GM18499 (cell line): ENCODE data around the gene EFCAB8.
"Not testable (repeated sequence)": the region's sequence is repeated elsewhere in the genome, so short reads cannot be mapped to it uniquely, and the experiment has no call there.

Experiments
- ATAC-seq: cut with Tn5 transposase; IDR thresholded peaks from one replicate; pipeline ENCODE4 v1.9.1; 2021; ENCODE audit warnings: moderate number of reproducible peaks; ENCODE audit not compliant: insufficient read depth, unreplicated experiment

Gene EFCAB8

DNA sequence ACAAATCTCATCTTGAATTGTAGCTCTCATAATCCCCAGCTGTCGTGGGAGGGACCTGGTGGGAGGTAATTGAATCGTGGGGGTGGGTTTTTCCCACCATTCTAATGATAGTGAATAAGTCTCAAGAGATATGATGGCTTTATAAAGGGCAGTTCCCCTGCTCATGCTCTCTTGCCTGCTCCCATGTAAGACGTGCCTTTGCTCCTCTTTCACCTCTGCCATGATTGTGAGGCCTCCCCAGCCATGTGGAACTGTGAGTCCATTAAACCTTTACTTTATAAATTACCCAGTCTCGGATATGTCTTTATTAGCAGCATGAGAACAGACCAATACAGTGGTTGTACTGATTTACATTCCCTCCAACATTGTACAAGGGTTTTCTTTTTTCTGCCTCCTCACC is 75.9 kb downstream of the EFCAB8 start:
- no peak for ATAC-seq

DNA sequence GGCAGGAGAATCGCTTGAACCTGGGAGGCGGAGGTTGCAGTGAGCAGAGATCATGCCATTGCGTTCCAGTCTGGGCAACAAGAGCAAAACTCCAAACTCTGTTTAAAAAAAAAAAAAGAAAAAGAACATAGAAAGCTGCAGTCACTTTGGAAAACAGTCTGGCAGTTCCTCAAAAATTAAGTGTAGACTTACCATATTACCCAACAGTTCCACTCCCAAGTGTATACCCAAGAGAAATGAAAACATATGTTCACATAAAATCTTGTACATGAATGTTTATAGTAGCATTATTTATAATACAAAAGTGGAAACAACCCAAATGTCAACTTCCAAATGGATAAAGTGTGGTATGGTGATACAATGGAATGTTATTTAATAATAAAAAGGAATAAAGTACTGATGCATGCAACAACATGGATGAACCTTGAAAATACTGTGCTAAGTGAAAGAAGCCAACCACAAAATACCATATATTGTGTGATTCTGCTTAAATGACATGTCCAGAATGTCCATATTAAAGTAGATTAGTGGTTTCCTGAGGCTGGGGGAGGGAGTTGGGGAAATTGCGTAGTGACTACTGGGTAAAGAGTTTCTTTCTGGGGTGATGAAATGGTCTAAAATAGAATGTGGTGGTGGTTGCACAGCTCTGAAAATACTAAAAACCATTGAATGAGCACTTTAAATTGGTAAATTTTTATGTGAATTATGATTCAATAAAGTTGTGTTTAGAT is 82.6 kb downstream of the EFCAB8 start:
- no peak for ATAC-seq

DNA sequence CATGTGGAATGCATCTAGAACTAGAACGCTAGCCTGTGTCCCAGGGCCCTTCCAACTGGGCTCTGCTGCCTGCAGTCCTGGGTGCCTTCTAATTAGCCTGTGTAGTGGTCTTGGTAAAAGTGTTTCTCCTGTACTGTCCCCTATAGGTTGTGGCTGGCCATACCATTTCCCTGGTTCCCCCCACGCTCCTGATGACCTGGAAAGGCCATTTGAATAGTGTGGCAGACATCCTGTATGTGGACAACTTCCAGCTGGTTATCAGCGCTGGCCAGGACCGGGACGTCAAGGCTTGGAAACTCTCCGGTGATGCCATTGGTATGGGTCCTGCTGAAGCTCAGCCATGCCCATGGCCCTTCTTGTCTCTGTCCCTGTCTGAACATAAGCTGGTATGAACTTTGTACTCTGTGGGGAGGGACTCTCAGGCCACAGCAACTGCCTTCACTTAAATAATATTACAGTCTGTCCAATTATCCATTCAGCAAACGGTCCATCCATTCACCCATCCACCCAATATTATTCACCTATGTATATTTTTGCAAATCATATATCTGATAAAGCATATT is 84.8 kb downstream of the EFCAB8 start:
- ATAC-seq: no peak

DNA sequence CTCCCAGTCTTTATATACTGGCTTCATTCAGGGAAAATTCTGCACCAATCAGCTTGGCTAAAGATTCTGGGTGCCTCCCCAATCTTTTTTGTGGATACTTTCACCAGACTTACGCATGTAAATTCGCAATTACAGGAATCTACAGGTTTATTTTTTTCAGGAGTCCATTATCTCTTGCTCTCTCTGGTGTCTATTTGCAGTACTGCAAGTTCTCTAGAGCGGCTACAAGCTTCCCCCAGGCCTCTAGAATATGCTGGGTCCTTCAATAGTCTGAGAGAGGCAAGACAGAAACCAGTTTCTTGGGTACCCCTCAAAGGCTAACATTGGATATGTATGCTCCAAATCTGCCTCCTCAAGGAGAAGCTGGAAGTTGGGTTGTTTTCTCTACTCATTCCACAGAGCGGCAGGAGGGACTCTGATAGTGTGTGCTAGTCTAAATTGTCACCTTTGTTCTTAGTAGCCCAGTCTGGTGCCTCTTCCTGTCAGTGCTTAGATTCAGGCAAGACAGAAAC is 87.0 kb downstream of the EFCAB8 start:
- ATAC-seq: no peak

DNA sequence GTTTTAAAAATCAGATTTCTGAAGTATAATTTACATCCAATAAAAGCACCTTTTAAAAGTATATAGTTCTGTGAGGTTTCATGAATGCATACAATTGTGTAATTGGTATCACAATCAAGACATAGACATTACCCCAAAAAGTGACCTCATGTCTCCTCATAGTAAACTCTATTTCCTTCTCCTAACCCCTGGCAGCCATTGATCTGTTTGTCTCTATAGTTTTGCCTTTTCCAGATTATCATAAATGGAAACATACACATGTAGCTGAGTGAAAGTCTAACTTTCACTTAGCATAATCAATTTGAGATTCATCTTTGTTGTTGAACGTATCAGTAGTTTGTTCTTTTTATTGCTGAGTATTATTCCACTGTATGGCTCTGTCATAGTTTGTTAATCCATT is 87.9 kb downstream of the EFCAB8 start:
- ATAC-seq: no peak

DNA sequence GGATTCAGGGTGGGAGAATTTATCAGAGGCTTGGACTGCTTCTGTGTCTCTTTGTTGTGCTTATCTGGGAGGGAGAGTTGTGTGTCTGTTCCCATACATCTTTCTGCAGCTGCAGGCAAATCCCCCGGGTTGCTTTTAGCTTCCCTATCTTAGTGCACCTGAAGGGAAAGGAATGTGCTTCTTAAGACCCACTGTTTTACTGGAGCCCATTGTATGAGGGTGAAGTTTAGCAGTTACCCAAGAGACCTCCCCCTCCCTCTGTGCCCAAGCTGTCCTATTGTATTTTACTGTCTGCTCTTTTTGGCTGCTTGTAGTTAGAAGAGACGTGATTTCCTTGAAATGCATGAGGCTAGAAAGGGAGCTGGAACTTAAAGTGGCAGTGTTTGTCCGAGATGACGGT is 91.8 kb downstream of the EFCAB8 start:
- ATAC-seq: not testable (repeated sequence)

DNA sequence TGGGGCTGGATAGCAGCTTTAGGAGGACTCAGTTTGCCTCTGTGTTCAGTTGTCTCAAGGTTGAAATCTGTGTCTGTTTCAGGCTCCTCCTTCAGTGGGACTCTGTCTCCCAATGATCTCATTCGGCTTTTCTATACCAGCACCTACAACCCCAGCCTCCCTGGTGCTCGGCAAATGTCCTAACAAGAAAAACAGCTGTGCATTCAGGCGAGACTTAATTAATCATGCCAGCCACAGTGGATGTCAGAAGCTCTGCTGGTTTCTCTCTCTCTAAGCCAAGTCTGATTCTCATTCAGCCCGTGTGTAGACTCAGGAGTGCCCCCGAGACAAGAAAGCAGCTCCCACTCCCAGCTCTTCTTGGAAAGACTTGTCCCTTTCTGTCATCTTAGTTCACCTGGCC is 98.7 kb downstream of the EFCAB8 start:
- no peak for ATAC-seq

DNA sequence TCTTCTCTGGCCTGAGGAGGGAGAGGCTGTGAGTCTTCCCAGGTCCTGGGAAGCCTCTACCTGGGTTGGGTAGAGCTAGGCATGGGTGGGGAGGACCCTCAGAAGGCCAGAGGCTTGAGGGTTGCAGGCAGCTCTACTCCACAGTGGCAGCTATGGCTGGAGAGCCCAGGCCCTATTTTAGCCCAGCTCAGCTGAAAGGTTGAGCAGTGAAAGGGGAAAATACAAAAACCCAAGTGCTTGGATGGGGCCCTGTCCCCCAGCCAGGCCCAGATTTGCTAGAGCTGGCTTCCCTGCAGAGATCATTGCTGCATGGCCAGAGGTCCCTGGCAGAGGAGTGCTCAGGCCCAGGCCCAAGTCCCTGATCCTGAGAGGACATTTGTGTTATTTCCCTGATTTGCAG is 99.9 kb downstream of the EFCAB8 start:
- no peak for ATAC-seq

DNA sequence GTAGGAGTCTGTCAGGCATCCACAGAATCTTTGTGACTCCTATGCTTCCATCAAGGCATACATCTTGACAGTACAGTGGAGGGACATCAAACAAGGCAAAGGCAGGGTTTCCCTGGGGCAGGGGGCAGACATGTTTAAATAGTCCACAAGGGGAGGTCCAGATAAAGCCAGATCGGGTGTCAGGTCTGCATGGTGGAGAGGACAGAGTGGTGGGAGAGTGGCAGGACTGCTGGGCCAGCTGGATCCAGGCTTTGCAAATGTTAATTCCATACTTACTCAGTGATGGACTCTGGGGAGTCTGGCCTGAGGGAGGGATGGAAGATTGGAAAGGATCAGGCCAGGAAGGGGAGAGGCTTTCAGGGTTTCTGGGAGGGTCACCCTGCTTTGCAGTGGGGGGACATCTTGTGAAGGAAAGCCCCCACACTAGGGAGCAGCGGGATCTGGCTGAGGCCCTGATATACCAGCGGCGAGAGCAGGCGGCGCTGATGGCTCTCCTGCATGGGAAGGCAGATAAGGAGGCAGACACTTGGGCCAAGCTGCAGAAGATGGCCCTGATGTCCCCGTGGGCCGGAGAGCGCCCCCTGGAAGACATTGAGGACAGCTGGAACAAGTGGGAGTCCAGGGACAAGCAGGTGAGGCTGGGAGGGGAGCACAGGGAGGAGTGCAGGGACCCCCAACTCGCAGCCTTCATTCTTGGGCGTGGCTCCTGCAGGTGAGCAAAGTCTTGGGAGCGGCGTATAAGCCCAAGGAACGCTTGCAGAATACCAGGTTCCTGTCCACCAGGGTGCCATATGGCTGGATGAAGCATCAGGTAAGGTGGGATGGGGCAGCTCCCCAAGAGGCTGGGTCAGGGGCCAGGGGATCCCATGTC is 100.9 kb downstream of the EFCAB8 start:
- no peak for ATAC-seq

DNA sequence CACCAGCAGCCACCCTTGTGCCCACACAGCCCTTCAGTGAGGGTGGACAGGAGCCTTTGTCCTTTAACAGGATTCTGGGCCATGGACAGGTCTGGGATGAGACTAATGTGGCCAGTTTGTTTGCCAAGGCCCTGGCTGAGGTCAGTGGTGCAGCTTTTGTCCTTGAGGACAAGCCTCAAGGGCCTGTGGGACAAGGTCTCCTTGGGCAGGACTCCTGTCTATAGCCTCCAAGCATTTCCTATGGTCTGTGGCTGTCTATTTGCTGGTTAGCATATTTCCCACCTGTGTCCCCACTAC is 101.4 kb downstream of the EFCAB8 start:
- ATAC-seq: no peak

DNA sequence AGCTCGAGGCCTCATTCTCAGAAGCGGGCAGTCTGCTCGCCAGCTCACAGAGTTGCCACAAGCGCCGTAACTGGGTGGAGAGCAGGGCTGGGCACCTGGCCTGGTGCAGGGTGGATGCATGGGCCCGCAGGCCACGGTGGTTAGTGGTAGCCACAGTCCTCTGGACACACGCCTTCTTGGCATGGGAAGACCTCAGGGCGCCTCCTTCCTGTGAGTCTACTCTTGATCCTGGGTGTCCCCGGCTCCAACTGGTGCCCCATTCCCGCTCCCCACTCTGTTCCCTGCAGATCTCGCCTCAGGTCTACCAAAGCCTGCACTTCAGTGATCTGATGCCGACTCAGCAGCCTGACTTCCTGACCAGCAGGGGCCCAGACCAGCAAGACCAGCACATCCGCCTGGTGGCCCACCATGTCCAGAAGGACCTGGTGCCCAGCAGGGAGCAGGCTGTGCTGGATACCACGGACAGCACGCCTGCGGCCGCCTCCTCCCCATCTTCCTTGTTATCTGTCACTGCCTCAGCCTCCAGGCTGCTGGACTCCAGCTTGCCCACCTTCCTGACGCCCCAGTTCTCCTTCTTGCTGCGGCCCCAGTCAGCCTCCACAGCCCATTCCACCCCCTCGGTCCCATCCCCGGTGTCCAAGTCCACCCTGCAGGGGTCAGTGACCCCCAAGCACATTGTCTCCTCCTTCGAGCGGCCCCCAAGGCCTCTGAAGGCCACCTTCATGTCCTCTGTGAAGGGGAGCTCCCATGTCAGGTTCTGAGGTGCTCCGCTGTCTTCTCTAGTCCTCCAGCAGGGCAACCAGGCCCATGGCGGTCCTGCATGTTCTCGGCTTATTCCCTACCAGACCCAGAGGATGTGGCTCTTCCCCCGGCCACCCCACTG is 102.4 kb downstream of the EFCAB8 start:
- ATAC-seq: no peak

DNA sequence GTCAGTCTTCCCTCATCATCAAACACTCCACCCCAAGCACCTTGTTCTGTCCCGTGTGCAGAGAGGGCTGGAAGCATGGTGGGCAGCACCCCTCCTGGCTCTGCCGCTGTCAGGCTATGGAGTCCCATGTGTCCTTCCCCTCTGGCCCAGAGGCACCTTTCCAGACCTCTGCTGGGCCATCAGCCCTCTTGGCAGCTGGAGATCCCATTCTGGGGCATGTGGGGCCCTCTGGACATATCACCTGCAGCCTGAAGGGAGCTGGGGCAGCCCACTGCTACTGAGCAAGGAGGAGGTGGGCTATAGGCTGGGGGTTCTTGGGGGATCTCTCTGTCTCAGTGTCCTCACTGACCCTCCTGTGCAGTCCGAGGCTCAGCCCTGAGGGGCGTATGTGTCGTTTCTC is 103.3 kb downstream of the EFCAB8 start:
- ATAC-seq: no peak

DNA sequence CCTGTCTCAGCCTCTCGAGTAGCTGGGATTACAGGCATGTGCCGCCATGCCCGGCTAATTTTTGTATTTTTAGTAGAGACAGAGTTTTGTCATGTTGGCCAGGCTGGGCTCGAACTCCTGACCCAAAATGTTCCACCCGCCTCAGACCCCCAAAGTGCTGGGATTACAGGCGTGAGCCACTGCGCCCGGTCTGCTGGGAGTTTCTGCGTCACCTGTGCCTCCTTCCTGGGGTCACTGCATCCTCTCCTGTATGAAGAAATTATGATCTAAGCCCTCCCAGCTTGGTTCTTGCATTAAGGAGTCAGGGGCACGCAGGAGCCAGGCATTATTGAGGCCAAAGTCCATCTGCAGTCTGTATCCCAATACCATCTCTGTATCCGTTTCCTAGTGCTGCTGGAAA is 103.9 kb downstream of the EFCAB8 start:
- ATAC-seq: not testable (repeated sequence)

DNA sequence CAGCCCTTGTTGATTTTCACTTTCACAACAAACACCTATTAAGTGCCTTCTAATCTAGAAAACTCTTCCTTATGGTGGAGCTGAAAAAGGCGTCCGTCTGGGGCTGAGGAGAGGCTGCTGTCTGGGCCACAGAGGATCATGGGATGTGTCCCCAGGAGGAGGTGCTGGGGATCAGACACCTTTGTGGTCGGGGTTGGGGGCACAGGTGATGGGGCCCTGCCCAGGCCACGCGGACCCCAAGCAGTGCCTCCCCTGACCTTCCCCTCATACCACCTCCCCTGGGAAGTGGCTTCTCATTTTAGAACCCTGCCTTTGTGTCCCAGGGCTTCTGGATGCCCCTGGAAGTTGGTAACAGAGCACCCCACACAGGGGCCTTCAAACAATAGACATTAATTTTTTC is 104.5 kb downstream of the EFCAB8 start:
- ATAC-seq: no peak

DNA sequence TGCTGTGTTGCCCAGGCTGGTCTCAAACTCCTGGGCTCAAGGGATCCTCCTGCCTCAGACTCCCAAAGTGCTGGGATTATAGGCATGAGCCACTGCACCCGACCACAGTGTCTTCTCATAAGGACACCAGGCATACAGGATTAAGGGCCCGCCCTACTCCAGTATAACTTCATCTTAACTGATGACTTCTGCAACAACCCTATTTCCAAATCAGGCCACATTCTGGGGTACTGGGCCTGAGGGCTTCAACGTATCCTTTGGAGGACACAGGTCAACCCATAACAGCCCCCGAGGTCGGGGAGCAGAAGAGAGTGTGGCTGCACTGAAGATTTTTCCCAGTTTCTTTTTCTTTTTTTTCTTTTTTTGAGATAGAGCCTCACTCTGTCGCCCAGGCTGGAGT is 105.9 kb downstream of the EFCAB8 start:
- no peak for ATAC-seq

DNA sequence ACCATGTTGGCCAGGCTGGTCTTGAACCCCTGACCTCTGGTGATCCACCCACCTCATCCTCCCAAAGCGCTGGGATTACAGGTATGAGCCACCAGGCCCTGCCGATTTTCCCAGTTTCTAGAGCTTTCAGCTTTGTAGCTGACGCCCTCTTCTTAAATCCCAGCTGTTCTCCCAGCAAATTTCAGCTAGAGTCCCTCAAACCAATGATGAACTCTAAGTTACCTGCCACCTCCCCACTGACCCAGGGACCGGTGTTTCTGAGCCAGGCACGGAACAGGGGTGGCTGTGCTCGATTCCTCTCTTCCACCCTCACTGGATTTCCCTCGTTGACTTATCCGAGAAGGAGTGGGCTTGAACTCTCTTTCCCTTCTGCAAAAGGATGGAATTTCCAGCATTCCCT is 106.4 kb downstream of the EFCAB8 start:
- no peak for ATAC-seq

DNA sequence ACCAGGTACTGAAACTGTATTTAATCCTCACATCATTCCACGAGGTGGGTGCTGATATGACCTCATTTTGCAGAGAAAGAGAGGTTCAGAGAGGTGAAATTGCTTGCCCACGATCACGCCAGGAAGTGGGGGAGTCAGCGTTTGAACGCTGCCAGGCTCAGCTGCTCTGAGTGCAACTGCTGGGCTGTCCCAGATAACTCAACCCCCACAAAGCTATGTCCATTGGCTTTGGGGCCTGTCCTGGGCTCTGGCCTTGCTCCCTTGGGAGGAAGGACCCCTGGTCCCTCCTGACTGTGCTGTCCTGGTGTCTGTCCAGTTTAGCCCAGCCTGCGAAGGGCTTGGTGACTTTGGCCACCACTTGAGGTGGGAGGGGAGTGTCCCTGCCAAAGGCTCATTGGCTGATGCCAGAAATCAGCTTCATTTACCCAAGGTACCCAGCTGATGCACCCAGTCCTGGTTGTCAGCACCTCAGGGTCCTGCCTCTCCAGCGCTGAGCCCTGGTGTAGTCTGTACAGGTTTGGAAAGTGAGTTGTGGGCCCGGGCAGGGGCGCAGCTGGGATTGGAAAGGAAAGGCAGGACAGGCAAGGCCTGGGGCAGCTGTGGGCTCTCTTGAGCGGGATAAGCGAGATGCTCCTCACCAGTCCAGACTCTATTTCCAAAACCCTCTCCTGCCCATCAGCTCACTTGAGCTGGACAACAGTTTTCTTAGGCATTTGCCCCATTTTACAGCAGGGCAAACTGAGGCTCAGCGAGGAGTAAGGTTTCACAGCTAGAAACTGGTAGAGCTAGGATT is 107.1 kb downstream of the EFCAB8 start:
- no peak for ATAC-seq

DNA sequence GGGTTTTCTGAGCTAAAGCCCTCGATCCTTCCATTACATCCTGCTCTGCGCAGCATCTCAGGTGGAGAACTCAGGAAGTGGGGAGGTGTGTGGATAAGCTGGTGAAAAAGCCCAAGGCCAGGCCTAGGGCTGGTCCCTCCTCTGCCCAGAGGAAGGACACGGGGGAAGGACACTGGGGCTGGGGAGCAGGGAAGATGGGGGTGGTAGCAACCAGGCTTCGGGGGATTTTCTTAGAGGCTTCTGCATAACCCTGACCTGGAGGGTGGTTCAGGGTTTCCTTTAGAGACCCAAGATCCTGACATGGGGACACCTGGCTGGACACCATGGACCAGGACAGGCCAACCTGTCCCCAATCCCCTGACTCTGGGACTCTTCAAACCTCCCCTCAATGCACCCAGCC is 107.7 kb downstream of the EFCAB8 start:
- ATAC-seq: no peak

DNA sequence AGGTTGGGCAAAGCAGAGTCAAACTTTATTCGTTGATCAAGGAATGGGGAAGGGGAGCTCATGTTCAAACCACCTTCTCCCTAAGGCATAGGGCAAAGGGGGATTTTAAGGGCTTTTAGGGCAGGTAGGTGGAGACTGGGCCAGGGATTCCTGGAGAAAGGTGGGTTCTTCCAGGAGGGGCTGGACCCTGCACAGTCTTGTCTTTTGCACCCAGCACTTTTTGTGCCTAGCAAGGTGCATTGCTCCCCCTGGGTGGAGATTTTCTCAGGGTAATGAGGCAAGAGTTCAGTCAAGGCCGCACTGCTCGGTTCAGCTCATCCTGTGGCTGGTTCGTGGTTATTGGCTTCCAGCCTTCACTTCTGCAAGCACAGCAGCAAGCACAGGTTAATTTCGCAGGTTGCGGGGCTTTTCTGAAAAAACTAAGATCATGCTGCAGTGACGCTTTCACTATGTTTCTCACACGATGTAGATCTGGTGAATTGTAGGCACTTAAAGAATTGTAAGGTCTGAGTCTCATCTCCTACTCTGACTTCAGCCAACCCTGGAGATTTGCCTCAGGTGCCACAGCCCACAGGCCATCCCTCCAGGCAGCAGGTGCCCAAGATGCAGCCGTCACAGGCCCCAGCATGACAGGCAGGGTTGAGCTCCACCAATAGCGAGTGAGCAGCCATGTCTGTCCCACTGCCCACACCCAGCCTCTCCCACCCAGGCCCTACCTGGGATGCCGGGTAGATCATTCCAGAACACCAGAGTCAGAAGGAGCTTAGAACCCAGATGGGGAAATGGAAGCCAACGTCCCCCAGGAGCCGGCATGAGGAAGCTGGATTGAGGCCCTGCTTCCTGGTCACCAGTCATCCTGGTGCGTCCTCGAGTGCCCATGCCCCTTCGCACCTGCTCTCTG is 108.4 kb downstream of the EFCAB8 start:
- ATAC-seq: no peak
